ENCODE data around the gene PHGDH.

GRCh38 chr1:119720866-119721440 lies 9.2 kb downstream of the PHGDH start:
- no peak for TF ChIP-seq TAF1 (IDR thresholded peaks at IDR 0.05; ENCODE audit: borderline replicate concordance, low read depth, low read length)
- no peak for TF ChIP-seq POLR2AphosphoS5 (IDR thresholded peaks at IDR 0.05; ENCODE audit: low read depth, low read length)

Measured in GM12892 (cell line).